H1 (cell line): ENCODE measurements around the gene TMEM127. TPM values are rescaled to one million over a fixed set of nuclear protein-coding genes. Genes with fewer than 3 reads are reported as not detected.

Experiments used
- BCL11A ChIP-seq, 2 experiments: IDR thresholded peaks; one replicate each; pipeline ENCODE4 v1.6.1; 2011; ENCODE audit warnings: low read depth in 2 of 2, low read length in 2 of 2, mild to moderate bottlenecking in 2 of 2
- CBX5 ChIP-seq: fragments of 300-800, 300-1000 bp; sonication (generic); IDR thresholded peaks from 2 replicates; pipeline ENCODE4 v1.7.1; 2016; ENCODE audit warnings: antibody characterized with exemption, low read length, low read depth
- CBX8 ChIP-seq: fragments of 300-800, 300-1000 bp; sonication (generic); IDR thresholded peaks from 2 replicates; pipeline ENCODE4 v1.7.1; 2016; ENCODE audit warnings: low read depth, low read length, borderline replicate concordance
- CHD1 ChIP-seq: IDR thresholded peaks from 2 replicates; pipeline ENCODE4 v1.6.1; 2012; ENCODE audit warnings: low read depth, low read length, improper control_type of control experiment
- CHD2 ChIP-seq: IDR thresholded peaks from 2 replicates; pipeline ENCODE4 v1.6.1; 2012; ENCODE audit warnings: low read length, improper control_type of control experiment
- CTBP2 ChIP-seq: IDR thresholded peaks from 2 replicates; pipeline ENCODE4 v1.7.0; 2011; ENCODE audit warnings: borderline replicate concordance, mild to moderate bottlenecking, moderate library complexity, mixed read lengths, low read length; ENCODE audit not compliant: insufficient read depth, insufficient read length
- EGR1 ChIP-seq: IDR thresholded peaks from 2 replicates; pipeline ENCODE4 v1.6.1; 2011; ENCODE audit warnings: low read depth, low read length, borderline replicate concordance
- EZH2 ChIP-seq: fragments of 200-600 bp; sonication (generic); IDR thresholded peaks from 2 replicates; pipeline ENCODE4 v1.7.1; 2012; ENCODE audit warnings: low read depth, mild to moderate bottlenecking, moderate library complexity, low read length, inconsistent platforms; ENCODE audit not compliant: severe bottlenecking
- GABPA ChIP-seq: IDR thresholded peaks from 2 replicates; pipeline ENCODE4 v1.6.1; 2011; ENCODE audit warnings: mild to moderate bottlenecking, low read length, moderate library complexity, borderline replicate concordance; ENCODE audit not compliant: insufficient read depth
- GTF2F1 ChIP-seq: IDR thresholded peaks from 2 replicates; pipeline ENCODE4 v1.6.1; 2012; ENCODE audit warnings: low read depth, low read length, improper control_type of control experiment, borderline replicate concordance
- HDAC2 ChIP-seq, 2 experiments: fragments of 300-600 bp in 1 of 2; sonication (generic) in 1 of 2; IDR thresholded peaks; 2 replicates each; pipeline ENCODE4 v1.6.1; 2011 to 2012; ENCODE audit warnings: low read depth in 2 of 2, low read length in 2 of 2, mild to moderate bottlenecking in 2 of 2, moderate library complexity in 2 of 2, borderline replicate concordance in 1 of 2, inconsistent platforms in 1 of 2
- JUN ChIP-seq: IDR thresholded peaks from 2 replicates; pipeline ENCODE4 v1.6.1; 2011; ENCODE audit warnings: low read depth, mild to moderate bottlenecking, improper control_type of control experiment, low read length
- KDM4A ChIP-seq: IDR thresholded peaks from one replicate; pipeline ENCODE4 v1.7.1; 2012; ENCODE audit warnings: low read depth, mild to moderate bottlenecking, moderate library complexity, low read length, inconsistent platforms; ENCODE audit not compliant: severe bottlenecking
- MAFK ChIP-seq: IDR thresholded peaks from 2 replicates; pipeline ENCODE4 v1.6.1; 2012; ENCODE audit warnings: low read depth, mild to moderate bottlenecking, improper control_type of control experiment, low read length
- PHF8 ChIP-seq: fragments of 200-600 bp; sonication (generic); conservative IDR thresholded peaks from 2 replicates; pipeline ENCODE4 v1.7.1; 2012; ENCODE audit warnings: low read depth, mild to moderate bottlenecking, inconsistent platforms, low read length, moderate library complexity
- POU5F1 ChIP-seq: IDR thresholded peaks from 2 replicates; pipeline ENCODE4 v1.6.1; 2011; ENCODE audit warnings: low read depth, mild to moderate bottlenecking, low read length, moderate library complexity
- RXRA ChIP-seq: IDR thresholded peaks from 2 replicates; pipeline ENCODE4 v1.6.1; 2011; ENCODE audit warnings: low read depth, mild to moderate bottlenecking, low read length, moderate library complexity; ENCODE audit not compliant: insufficient read depth
- SIRT6 ChIP-seq: IDR thresholded peaks from one replicate; pipeline ENCODE4 v1.7.1; 2012; ENCODE audit warnings: low read length, inconsistent platforms
- SP1 ChIP-seq: IDR thresholded peaks from 2 replicates; pipeline ENCODE4 v1.6.1; 2011; ENCODE audit warnings: low read depth, low read length
- SP4 ChIP-seq: IDR thresholded peaks from 2 replicates; pipeline ENCODE4 v1.6.1; 2012; ENCODE audit warnings: low read length, inconsistent platforms
- TBP ChIP-seq: IDR thresholded peaks from 2 replicates; pipeline ENCODE4 v1.6.1; 2011; ENCODE audit warnings: low read depth, low read length, improper control_type of control experiment
- TCF12 ChIP-seq: IDR thresholded peaks from 2 replicates; pipeline ENCODE4 v1.6.1; 2011; ENCODE audit warnings: low read depth, mild to moderate bottlenecking, low read length
- TEAD4 ChIP-seq: IDR thresholded peaks from 2 replicates; pipeline ENCODE4 v1.6.1; 2012; ENCODE audit warnings: low read depth, low read length, inconsistent platforms, mixed read lengths
- polyA plus RNA-seq, 7 experiments: library from polyadenylated mRNA; depleted of rRNA in 3 of 7; stranded (reverse) in 5 of 7; unstranded in 2 of 7; fragments of >200 nt in 5 of 7; fragments of 200-250 nt in 2 of 7; gene quantifications; 1 replicate in 5 of 7; 2 replicates in 1 of 7; 4 replicates in 1 of 7; pipeline versions ENCODE4 v1.2.1 to v1.2.3, GENCODE V29; 2011 to 2013; ENCODE audit warnings: missing spikeins in 2 of 7, mixed read lengths in 2 of 7
- total RNA-seq: library from RNA; stranded (reverse); fragmentation: NEBNext Ultra II Directional; extraction: Animal tissue kit (Norgen Biotek cat#: 25700); gene quantifications from 2 replicates; pipeline ENCODE4 v1.2.1, GENCODE V29; 2021
- TF ChIP-seq, protein P1 (sequence below): IDR thresholded peaks from 2 replicates; pipeline ENCODE4 v1.6.1; 2012; ENCODE audit warnings: inconsistent platforms

The TMEM127 gene
- total and polyA plus RNA-seq, 2 of the 8 experiments (the other 6 are each of a cell fraction or from before 2014, with no cell fraction given), result 25.0 to 41.0 TPM

DNA sequence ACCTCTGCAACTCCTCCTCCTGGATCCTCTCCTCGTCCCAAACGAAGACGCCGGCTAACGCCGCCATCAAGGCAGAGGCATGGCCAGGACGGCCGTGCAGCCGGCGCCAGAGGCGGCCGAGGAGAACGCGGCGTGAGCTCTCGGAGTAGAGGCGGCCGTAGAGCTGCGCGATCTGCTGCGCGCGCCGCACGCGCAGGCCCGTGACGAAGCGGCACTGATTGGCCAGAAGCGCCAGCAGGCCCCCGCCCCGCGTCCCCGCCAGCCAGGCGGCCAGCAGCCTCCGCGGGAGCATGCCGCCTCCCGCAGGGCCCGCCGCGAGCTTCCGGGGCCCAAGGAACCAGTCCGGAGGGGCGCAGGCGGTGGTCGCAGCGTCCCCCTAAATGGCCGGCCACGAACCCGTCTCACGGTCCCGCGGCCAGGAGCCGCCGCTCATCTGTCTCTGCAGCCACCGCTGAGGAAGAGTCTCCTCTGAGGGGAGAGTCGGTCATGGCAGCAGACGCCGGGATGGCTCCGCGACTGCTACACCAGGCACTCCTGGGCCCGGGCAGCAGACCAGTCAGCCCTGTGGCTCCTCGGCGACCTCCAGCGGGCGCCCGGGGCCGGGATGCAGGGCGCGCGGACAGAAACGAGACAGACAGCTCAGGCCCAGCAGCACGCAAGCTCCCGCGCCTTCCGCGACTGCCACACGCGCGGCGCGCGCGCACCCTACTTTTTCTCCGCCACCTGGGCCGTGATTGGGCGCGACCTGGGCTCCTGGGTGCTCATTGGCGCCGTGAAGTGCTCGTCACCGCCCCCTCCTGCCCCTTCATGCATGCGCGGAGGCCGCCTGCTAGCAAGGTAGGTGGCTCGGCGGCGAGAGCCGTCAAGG lies 57.4 kb downstream of the TMEM127 start, which contains the start of gene STARD7 (continued):
- TF ChIP-seq KDM4A (peak; percentile 78), TBP (peak; percentile 84), GTF2F1 (no peak), HDAC2 (IDR thresholded peaks at IDR 0.05; ENCODE audit: borderline replicate concordance in 1 of 2, low read depth in 2 of 2, low read length in 2 of 2) (0 out of 4 replicates have a peak, but pooled peaks of 1 of the 2 experiments have one; percentile 44), PHF8 (peak; percentile 93), SP1 (peak; percentile 95), TCF12 (no peak), CHD1 (no peak), BCL11A (IDR thresholded peaks at IDR 0.05; ENCODE audit: low read depth in 2 of 2, low read length in 2 of 2) (no peak), TEAD4 (0 out of 2 replicates have a peak, but pooled peaks have one; percentile 10), MAFK (no peak), CBX8 (no peak), POU5F1 (no peak), SP4 (no peak), CHD2 (peak; percentile 88), EGR1 (peak; percentile 67; the same call in 1 of the 2 replicates), GABPA (no peak), CTBP2 (no peak), CBX5 (no peak), RXRA (no peak), JUN (no peak), EZH2 (no peak), SIRT6 (no peak)
- TF ChIP-seq, protein P1, sequence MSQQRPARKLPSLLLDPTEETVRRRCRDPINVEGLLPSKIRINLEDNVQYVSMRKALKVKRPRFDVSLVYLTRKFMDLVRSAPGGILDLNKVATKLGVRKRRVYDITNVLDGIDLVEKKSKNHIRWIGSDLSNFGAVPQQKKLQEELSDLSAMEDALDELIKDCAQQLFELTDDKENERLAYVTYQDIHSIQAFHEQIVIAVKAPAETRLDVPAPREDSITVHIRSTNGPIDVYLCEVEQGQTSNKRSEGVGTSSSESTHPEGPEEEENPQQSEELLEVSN, result peak; percentile 47; the same call in 1 of the 2 replicates
